ENCODE results near the gene ATP8A2. TPM values are rescaled to one million over a fixed set of nuclear protein-coding genes. Genes with fewer than 3 reads are reported as not detected.

Gene ATP8A2
- polyA plus RNA-seq, 3 donors: 0.10 to 0.14 (median 0.11) TPM

Other genes with a start within 250 kb of the ATP8A2 start
- gene AMER2, start 199.7 kb upstream of the ATP8A2 start, polyA plus RNA-seq: under 1 TPM in 1 of 3 donors, not detected in 2; 0.01 TPM
- 1 to 10 TPM; 6.4 to 9.4 (median 7.6) TPM for gene MTMR6, start 84.5 kb upstream of the ATP8A2 start, polyA plus RNA-seq
- gene NUP58, start 70.3 kb upstream of the ATP8A2 start, polyA plus RNA-seq: 10 to 100 TPM in 2 of 3 donors, 1 to 10 TPM in 1; 5.9 to 14.1 (median 12.2) TPM